ENCODE data around the gene HOXA7.

HOXA7 gene

GRCh38 chr7:27192546-27193334 lies 36.3 kb upstream of the HOXA7 start:
- DNase-seq = no peak

GRCh38 chr7:27191833-27192545 lies 35.5 kb upstream of the HOXA7 start:
- no peak for DNase-seq

- no peak for DNase-seq
These were observed 34.8 kb upstream of the HOXA7 start for GRCh38 chr7:27191161-27191731.

GRCh38 chr7:27189997-27190748 lies 33.7 kb upstream of the HOXA7 start:
- no peak for DNase-seq

- no peak for DNase-seq
These were observed 33.0 kb upstream of the HOXA7 start for GRCh38 chr7:27189295-27189996.

GRCh38 chr7:27188386-27189294 lies 32.2 kb upstream of the HOXA7 start:
- peak; percentile 39 for DNase-seq

- DNase-seq = no peak
These were observed 31.3 kb upstream of the HOXA7 start for GRCh38 chr7:27187475-27188385.

GRCh38 chr7:27186668-27187474 lies 30.4 kb upstream of the HOXA7 start:
- DNase-seq = no peak

GRCh38 chr7:27185854-27186667 lies 29.6 kb upstream of the HOXA7 start:
- no peak for DNase-seq

GRCh38 chr7:27185013-27185853 lies 28.8 kb upstream of the HOXA7 start, which contains the start of gene HOXA11:
Gene HOXA11 (minus strand): TSS chr7:27185232. CDS start chr7:27185144, 88 bp downstream.
- no peak for DNase-seq

- no peak for DNase-seq
These were observed 28.0 kb upstream of the HOXA7 start for GRCh38 chr7:27184337-27185012.

GRCh38 chr7:27183682-27184336 lies 27.3 kb upstream of the HOXA7 start:
- DNase-seq = no peak

- DNase-seq = no peak
These were observed 26.6 kb upstream of the HOXA7 start for GRCh38 chr7:27182861-27183681.

GRCh38 chr7:27182285-27182841 lies 25.9 kb upstream of the HOXA7 start:
- DNase-seq = no peak

- no peak for DNase-seq
These were observed 25.4 kb upstream of the HOXA7 start for GRCh38 chr7:27181795-27182275.

All from CD4-positive, alpha-beta T cell treated with Interleukin-21 for 1 hour (primary cell).